Endometrial microvascular endothelial cells (primary cell): ENCODE data around the gene PEX10. TPM values are rescaled to one million over a fixed set of nuclear protein-coding genes. Genes with fewer than 3 reads are reported as not detected.

Experiments used
- in situ Hi-C: cut with HindIII; loops from 2 replicates; pipeline ENCODE4 v1.10.0; 2017; ENCODE audit warnings: low sequenced_read_pairs, low pct_unique_long_range_greater_than_20kb; ENCODE audit errors: inconsistent ontology term
- total RNA-seq: library from RNA; depleted of rRNA; stranded (reverse); fragments of >200 nt; gene quantifications from one replicate; pipeline ENCODE4 v1.2.3, GENCODE V29; 2015; ENCODE audit errors: inconsistent ontology term

PEX10 gene
- total RNA-seq, 1 donor from 2014 or later: 38.6 TPM

DNA sequence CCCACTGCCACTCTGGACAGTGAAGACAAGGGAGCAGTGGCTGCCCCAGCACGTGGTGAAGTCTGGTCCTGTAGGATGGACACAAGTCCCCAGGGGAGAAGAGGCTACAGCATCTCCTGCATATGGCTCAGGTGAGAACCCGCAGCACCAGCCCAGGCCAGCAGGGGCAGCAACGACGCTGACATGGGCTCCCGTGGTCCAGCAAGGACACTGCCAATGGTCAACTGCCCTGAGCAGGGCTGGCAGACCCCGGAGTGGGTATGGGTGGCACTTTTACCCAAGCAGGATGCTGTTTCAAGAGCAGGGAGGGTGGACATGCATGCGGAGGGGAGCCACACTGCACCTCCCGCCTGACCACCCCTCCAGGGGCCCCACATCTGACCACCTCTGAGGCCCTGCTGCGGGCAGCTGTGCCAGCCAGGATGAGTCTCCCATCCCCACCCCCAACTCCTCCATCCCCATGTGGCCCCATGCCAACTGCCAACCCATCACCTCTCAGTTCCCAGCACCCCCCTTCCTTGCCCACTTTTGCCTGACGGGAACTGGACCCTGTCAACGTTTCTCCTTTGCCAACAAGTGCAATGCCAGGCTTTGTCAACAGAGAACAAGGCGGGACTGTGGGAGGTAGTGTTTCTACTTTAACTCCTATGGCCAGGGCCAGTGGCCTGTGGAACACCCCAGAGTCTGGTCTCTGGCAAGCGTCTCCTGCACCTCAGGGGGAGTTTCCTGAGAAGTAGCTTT, 29.6 kb downstream of the PEX10 start:
- in situ Hi-C loops: no loop called here

DNA sequence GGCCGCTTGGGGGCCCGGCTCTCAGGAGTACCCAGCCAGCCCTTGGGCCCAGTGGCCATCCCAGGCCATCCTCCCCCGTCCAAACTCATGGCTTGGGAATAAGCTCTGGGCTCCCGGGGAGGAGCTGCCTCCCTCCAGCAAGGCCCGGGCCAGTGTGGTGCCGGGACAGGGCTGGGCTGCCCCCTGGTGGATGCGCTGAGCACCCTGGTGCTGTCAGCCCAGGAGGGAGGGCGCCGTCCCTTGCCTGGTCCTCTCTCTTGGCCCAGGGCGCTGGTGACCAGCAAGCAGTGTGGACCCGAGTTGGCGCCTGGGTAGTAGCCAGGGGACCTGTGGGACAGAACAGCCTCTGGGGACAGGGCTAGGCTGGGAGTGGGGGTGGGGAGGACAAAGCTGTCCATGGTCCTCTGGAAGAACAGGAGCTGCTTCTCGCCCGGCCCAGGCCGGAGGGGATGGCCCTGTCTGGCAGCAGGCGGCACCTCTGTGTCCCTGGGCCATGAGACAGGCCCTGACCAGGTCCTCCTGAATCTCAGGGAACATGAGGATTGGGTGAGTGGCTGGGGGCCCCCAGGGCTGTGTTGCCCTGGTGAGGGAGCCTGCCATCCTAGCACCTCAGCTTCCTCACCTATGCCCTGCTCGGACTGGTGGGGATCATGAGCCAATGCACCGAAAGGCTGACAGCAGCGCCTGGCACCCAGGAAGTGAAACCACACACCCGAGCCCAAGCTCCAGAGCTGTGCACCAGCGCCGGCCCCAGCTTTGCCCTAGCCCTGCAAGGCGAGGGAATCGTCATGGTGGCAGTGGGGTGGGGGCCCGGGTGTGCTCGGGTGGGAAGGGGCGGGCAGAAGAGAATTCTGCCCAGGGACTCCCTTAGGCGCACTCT, 30.4 kb downstream of the PEX10 start:
- in situ Hi-C loops: no loop called here

- in situ Hi-C loops: no loop called here
These were observed 31.4 kb downstream of the PEX10 start for GRCh38 chr1:2380816-2381591.

GRCh38 chr1:2379733-2380404, 32.5 kb downstream of the PEX10 start:
- in situ Hi-C loops: no loop called here

- in situ Hi-C loops: no loop called here
These were observed 33.2 kb downstream of the PEX10 start for GRCh38 chr1:2378956-2379732.

- in situ Hi-C loops: no loop called here
These were observed 33.9 kb downstream of the PEX10 start for GRCh38 chr1:2378441-2378851.

GRCh38 chr1:2377751-2378440, 34.5 kb downstream of the PEX10 start:
- in situ Hi-C loops: no loop called here

DNA sequence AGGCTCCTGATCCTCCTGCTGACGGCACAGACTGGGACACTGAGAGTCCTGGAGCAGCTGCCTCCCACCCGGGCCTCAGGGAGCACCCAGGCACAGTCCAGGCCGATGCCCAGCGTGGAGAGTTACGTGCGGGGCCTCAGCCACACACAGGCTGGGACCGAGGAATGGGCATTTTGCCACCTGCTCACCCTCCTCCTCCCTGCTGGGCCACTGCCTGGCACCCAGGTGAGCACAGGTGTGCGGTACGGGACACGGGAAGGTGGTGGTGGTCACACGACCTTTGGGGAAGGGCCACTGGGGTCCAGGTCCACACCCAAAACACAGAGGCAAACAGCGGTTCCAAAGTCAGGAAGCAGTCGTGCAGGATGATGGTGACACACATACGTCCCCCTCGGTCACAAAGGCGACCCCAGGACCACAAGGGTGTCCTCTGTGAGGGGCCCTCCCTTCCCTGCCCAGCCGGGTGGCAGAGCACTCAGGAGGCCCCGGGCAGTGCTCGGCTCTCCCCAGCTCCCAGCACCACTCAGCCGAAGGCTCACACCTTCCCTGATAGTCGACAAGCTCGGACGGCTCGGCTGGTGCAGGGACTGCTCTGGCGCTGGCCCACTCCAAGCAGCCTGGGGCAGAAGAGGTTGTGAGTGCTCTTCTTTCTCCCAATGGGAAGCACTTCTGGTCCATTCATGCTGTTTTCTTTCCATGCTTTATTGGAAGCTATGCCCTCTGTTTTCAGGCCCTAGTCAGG, 35.3 kb downstream of the PEX10 start:
- in situ Hi-C loops: no loop called here

DNA sequence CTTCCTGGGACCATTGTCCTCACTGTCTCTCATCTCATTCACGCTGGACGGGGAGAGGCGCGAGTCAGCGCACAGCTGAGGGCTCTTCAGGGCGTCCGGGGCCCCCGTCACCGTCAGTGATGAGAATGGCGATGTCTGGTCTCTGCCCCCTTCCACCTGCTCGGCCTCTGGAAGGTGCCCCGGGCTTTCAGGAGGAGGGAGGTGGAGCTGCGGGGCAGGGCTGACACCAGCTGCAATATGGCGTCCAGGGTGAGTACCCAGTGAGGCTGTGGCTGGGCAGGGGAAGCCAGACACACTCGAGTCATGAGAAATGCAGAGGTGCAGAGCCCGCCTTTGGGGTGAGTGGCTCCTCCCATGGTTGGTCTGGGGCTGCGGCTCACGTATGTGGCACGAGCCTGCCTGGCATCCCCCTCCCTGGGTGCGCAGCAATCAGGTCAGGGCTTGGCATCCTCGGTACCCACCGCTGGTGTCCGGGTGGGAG, 36.1 kb downstream of the PEX10 start:
- in situ Hi-C loops: no loop called here

- in situ Hi-C loops: no loop called here
These were observed 36.5 kb downstream of the PEX10 start for GRCh38 chr1:2375923-2376260.

DNA sequence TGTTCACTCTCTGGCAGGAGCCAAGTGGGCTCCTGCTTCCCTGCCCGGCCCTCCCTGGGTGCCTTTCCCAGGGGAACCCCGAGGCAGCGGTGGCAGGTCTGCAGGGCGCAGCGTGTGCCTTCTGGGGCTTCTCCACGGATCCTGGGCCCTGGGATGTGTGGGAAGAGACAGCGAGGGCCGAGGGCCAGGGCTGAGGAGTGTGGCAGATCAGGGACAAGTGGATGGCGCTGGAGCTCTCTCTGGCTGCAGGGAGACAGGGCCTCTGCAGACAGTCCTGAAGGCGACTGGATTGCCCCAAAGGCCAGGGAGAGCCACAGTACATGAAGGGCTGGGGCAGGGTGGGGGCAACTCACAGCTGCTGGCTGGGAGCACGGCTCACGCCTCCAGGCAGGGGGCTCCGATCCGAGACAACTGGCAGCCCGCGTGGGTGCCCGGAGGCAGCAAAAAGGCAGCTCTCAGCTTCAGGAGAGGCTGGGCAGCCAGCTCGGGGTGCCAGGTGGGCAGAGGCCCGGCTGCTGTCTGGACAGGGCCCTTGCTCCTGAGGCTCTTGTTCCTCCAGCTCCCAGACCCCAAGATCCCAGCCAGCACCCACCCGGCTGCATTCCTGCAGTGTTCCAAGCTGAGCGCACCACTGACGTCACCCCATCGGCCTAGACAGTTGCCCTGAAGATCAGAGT, 37.0 kb downstream of the PEX10 start:
- in situ Hi-C loops: no loop called here

DNA sequence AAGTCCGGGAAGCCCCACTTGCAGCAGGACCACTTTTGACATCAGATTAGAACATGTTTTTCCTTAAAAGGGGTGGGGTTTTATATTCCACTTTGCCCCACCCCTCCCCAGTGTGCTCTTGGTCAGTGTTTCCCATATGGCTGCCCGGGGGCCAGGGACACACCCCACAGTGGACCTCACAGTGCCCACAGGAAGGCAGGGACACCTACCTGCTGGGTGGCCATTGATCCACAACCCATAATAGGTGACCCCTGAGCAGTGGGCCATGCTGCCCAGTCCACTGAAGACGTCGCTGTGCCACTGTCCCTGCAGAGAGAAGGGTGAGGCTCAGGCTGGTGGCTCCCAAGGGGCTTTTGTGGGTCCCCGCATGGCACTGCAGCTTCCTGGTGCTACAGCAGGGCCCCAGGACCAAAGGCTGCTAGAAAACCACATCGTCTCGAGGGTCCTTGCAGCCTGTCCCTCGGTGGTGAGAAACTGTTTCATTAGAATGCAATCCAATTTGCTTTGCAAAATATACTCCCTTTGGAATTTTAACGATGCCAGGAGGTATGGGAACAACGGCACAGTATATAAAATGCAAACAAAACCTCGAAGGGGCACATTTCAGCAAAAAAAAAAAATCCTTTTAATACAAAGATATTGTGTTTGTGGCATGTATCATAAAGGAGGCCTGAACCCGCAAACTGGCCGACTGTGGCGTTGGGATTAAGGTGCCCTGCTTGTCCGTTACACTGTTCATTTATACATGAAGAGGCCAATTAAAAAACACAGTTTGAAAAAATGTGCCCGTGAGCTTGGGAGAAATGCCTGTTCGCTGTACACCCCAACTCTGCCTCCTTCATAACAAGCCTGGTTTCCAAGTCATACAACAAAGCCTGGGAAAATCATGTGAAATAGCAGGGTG, 37.9 kb downstream of the PEX10 start:
- in situ Hi-C loops: no loop called here

- in situ Hi-C loops: no loop called here
These were observed 38.7 kb downstream of the PEX10 start for GRCh38 chr1:2373551-2374251.

GRCh38 chr1:2372551-2373490, 39.5 kb downstream of the PEX10 start:
- in situ Hi-C loops: no loop called here
